GM21737 (cell line): ENCODE results near the gene NLRX1.
"Not testable (repeated sequence)": the region's sequence is repeated elsewhere in the genome, so short reads cannot be mapped to it uniquely, and the experiment has no call there.

Experiments
- ATAC-seq: cut with Tn5 transposase; IDR thresholded peaks from one replicate; pipeline ENCODE4 v1.9.1; 2021; ENCODE audit warnings: mild to moderate bottlenecking, moderate library complexity; ENCODE audit not compliant: unreplicated experiment

The NLRX1 gene

DNA sequence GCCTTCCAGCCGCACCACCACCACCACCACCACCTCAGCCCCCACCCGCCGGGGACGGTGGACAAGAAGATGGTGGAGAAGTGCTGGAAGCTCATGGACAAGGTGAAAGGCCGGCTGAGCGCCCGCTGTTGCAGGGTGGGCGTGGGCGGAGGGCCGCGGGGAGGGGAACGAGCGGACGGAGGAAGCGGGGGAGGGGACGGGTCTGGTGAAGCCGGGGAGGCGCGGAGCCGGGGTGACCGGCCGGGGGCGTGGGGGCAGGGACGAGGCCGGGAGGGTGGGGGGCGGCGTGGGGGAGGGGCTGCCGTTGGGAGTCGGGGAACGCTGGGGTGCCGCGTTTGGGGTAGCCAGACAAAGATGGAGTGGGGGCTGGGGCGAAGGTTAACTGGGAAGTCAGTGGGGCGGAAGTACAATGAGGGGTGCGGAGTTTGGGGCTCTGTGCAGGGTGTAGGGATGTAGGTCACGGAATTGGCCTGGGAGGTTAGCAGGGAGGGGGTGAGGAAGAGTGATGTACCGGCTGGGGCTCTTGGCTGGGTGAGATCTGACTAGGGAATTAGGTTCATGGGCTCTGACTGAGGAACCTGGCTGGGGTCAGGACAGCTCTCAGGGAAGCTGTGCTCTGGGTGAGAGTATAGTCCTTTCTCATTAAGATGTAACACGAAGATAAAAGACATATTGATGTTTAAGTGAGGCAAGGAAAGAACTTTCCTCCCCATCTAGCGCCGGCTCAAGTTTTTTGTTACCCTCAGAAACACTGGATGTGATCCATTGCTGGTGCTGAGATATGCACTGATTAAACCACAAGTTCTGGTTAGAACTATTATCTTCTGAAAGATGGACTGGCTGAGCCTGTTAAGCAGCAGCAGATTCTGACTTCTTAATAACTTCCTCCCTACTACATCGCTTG lies 38.2 kb downstream of the NLRX1 start:
- peak; percentile 30 for ATAC-seq

DNA sequence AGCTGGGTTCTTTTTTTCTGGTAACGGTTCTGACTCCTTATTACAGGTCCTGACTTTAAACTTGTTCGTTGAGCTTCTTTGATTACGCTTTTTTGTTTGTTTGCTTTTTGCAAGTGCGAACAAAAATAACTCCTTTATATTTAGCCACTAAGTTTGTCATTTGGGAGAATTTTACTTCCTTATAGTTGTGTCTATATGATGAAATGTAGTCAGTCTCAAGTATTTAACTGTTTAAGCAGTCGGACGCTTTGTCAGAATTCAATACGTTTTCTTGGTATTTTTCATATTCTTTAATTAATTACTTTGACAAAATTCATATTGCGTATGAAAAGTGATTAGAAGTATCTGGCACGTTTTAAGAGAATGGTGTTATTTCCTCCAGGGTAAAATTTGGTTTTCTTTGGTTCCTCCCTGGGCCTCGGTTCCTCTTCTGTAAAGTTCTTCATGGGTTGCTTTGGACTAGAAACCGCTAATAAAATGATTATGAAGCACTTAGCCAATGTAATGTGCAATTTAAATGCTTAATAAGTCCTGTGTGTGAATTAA lies 39.0 kb downstream of the NLRX1 start:
- ATAC-seq = no peak

DNA sequence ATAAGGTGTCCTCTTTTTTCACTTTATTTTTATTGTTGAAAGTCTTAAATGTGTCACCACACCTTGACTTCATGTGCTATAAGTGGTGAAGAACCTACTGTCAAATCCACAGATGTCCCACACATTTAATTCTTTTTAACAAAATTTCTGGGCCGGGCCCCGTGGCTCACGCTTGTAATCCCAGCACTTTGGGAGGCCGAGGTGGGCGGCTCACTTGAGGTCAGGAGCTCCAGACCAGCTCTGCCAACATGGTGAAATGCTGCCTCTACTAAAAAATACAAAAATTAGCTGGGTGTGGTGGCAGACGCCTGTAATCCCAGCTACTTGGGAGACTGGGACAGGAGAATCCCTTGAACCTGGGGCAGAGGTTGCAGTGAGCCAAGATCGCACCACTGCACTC lies 40.7 kb downstream of the NLRX1 start:
- ATAC-seq = no peak

DNA sequence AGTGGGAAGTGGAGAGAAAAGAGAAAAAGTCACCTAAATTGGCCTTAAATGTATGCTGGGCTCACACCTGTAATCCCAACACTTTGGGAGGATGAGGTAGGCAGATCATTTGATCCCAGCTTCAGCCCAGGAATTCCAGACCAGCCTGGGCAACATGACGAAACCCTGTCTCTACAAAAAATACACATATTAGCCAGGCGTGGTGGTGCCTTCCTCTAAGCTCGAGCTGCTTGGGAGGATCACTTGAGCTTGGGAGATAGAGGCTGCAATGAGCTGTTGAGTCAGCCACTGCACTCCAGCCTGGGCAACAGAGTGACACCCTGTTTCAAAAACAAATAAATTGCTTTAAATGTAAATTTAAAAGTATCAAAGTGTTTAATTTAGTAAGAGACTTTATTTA lies 41.5 kb downstream of the NLRX1 start:
- ATAC-seq = no peak

GRCh38 chr11:119218141-119218878 lies 49.8 kb downstream of the NLRX1 start:
- no peak for ATAC-seq

DNA sequence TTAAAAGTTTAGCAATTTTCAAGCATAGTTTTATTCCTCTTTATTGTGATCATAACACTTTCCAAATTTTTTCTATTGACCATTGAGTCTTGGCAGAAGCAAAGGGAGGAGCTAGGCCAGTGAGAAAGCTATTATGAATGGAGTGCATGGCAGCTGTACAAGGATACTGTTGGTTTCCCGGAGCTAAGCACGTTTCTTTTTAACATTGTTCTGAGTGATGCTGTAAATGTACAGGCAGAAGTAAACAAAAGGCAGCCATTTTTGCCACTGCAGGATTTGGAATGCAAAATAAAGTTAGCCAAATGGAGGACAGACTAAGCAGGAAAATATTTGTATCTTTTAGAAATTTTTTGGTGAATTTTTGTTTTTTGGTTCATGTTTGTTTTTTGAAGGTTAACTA lies 53.8 kb downstream of the NLRX1 start:
- ATAC-seq = no peak

GRCh38 chr11:119222891-119223290 lies 54.4 kb downstream of the NLRX1 start:
- no peak for ATAC-seq

DNA sequence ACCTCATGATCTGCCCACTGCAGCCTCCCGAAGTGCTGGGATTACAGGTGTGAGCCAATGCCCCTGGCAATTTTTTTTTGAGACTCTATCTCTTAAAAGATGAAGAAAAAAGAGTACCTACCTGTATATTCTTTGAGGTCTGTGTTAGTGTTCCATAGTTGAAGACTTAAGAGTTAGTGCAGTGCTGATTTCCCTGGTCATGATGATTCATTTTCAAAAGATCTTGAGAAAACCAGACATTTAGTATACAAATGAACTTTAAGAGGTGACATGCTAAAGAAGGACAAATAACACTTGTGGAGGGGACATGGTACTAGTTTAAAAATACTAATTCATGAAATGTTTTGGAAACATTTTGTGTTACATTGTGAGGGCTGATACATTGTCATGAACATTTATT lies 55.3 kb downstream of the NLRX1 start:
- ATAC-seq = no peak

DNA sequence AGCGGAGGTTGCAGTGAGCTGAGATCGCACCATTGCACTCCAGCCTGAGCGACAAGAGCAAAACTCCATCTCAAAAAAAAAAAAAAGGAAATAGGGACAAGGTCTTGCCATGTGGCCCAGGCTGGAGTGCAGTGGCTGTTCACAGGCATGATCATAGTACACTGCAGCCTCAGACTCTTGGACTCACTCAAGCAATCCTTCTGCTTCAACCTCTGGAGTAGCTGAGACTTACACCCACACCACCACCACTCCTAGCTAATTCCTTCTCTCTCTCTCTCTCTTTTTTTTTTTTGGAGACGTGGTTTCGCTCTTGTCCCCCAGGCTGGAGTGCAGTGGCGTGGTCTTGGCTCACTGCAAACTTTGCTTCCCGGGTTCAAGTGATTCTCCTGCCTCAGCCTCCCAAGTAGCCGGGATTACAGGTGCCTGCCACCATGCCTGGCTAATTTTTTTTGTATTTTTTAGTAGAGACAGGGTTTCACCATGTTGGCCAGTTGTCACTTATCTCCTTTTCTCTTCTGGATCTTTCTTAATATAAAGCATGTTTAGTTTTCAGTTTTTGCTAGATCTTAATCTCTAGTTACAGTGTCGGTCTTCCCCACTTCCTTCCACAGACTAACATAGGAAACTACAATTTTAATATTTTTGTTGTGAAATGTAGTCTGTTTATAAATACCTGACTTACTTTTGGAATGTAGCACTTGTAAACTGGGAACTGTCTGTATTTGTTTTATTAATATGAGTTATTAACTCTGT lies 60.2 kb downstream of the NLRX1 start:
- not testable (repeated sequence) for ATAC-seq

DNA sequence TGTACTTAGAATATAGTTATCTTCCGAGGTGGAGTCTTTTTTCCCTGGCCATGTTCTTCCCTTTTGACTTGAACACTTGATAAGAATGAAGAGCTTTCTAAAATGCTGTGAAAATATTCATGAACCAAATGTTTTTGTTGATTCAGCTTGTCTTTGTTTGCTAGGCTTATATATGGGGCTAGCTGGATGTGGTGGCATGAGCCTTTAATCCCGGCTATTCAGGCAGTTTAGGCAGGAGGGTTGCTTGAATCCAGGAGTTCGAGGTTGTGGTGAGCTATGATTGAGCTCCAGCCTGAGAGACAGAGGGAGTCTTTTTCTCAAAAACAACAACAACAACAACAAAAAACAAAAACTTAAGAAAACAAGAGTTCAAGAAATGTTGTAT lies 60.8 kb downstream of the NLRX1 start:
- no peak for ATAC-seq

- ATAC-seq = no peak
These were observed 61.2 kb downstream of the NLRX1 start for GRCh38 chr11:119229741-119230140.
